ENCODE results near the gene GPATCH8.
A peak's percentile ranks its signal among the peaks of the same experiment; 100 is the strongest.

The GPATCH8 gene

DNA sequence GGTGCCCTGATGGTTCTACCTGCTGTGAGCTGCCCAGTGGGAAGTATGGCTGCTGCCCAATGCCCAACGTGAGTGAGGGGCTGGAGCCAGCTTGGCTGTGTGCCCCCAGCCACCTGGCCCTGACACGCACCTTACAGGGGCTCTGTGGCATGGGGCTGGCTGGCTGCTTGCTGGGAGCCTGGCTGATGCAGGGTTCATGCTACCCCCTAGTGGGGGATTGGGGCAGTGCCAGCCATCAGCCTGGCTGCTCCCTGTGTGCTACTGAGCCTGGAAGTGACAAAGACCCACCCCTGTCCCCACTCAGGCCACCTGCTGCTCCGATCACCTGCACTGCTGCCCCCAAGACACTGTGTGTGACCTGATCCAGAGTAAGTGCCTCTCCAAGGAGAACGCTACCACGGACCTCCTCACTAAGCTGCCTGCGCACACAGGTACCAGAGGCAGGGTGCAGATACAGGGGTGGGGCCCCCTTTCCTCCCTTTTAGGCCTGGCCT, 152.4 kb downstream of the GPATCH8 start (continued):
- TF ChIP-seq, protein P1, sequence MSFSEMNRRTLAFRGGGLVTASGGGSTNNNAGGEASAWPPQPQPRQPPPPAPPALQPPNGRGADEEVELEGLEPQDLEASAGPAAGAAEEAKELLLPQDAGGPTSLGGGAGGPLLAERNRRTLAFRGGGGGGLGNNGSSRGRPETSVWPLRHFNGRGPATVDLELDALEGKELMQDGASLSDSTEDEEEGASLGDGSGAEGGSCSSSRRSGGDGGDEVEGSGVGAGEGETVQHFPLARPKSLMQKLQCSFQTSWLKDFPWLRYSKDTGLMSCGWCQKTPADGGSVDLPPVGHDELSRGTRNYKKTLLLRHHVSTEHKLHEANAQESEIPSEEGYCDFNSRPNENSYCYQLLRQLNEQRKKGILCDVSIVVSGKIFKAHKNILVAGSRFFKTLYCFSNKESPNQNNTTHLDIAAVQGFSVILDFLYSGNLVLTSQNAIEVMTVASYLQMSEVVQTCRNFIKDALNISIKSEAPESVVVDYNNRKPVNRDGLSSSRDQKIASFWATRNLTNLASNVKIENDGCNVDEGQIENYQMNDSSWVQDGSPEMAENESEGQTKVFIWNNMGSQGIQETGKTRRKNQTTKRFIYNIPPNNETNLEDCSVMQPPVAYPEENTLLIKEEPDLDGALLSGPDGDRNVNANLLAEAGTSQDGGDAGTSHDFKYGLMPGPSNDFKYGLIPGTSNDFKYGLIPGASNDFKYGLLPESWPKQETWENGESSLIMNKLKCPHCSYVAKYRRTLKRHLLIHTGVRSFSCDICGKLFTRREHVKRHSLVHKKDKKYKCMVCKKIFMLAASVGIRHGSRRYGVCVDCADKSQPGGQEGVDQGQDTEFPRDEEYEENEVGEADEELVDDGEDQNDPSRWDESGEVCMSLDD (tag by site-specific recombination; IDR thresholded peaks at IDR 0.05) = no peak
- TF ChIP-seq, protein P2, sequence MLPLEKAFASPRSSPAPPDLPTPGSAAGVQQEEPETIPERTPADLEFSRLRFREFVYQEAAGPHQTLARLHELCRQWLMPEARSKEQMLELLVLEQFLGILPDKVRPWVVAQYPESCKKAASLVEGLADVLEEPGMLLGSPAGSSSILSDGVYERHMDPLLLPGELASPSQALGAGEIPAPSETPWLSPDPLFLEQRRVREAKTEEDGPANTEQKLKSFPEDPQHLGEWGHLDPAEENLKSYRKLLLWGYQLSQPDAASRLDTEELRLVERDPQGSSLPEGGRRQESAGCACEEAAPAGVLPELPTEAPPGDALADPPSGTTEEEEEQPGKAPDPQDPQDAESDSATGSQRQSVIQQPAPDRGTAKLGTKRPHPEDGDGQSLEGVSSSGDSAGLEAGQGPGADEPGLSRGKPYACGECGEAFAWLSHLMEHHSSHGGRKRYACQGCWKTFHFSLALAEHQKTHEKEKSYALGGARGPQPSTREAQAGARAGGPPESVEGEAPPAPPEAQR (tag by site-specific recombination; IDR thresholded peaks at IDR 0.05) = no peak
- TF ChIP-seq ZIC2 (tag by site-specific recombination; IDR thresholded peaks at IDR 0.05) (peak; percentile 72), ZNF660 (tag by site-specific recombination; IDR thresholded peaks at IDR 0.05) (0 out of 2 replicates have a peak, but pooled peaks have one; percentile 27), SP7 (tag by site-specific recombination; IDR thresholded peaks at IDR 0.05) (0 out of 2 replicates have a peak, but pooled peaks have one; percentile 21), ZNF600 (tag by site-specific recombination; IDR thresholded peaks at IDR 0.05) (peak; percentile 36; the same call in 1 of the 2 replicates), GLIS1 (tag by site-specific recombination; IDR thresholded peaks at IDR 0.05) (peak; percentile 36; the same call in 1 of the 2 replicates), ZNF610 (tag by site-specific recombination; IDR thresholded peaks at IDR 0.05; ENCODE audit: borderline replicate concordance) (no peak), ZNF112 (tag by site-specific recombination; IDR thresholded peaks at IDR 0.05) (no peak), SCRT2 (tag by site-specific recombination; IDR thresholded peaks at IDR 0.05) (peak; percentile 77), ZNF391 (tag by site-specific recombination; IDR thresholded peaks at IDR 0.05; ENCODE audit: borderline replicate concordance, low read depth) (0 out of 2 replicates have a peak, but pooled peaks have one; percentile 34), ZNF837 (tag by site-specific recombination; IDR thresholded peaks at IDR 0.05) (no peak), ZNF707 (tag by site-specific recombination; IDR thresholded peaks at IDR 0.05) (no peak), FEZF1 (tag by site-specific recombination; IDR thresholded peaks at IDR 0.05) (no peak), ZNF777 (tag by site-specific recombination; IDR thresholded peaks at IDR 0.05; ENCODE audit: borderline replicate concordance) (no peak), ZNF654 (tag by site-specific recombination; IDR thresholded peaks at IDR 0.05; ENCODE audit: low read depth) (peak; percentile 65), ZNF169 (tag by site-specific recombination; IDR thresholded peaks at IDR 0.05) (no peak), ZNF354C (tag by site-specific recombination; IDR thresholded peaks at IDR 0.05; ENCODE audit: borderline replicate concordance, low read depth) (no peak), ZNF701 (tag by site-specific recombination; IDR thresholded peaks at IDR 0.05) (no peak)
- TF ChIP-seq, protein P3, sequence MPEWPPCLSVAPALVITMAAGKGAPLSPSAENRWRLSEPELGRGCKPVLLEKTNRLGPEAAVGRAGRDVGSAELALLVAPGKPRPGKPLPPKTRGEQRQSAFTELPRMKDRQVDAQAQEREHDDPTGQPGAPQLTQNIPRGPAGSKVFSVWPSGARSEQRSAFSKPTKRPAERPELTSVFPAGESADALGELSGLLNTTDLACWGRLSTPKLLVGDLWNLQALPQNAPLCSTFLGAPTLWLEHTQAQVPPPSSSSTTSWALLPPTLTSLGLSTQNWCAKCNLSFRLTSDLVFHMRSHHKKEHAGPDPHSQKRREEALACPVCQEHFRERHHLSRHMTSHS (tag by site-specific recombination; IDR thresholded peaks at IDR 0.05) = no peak
- TF ChIP-seq, protein P4, sequence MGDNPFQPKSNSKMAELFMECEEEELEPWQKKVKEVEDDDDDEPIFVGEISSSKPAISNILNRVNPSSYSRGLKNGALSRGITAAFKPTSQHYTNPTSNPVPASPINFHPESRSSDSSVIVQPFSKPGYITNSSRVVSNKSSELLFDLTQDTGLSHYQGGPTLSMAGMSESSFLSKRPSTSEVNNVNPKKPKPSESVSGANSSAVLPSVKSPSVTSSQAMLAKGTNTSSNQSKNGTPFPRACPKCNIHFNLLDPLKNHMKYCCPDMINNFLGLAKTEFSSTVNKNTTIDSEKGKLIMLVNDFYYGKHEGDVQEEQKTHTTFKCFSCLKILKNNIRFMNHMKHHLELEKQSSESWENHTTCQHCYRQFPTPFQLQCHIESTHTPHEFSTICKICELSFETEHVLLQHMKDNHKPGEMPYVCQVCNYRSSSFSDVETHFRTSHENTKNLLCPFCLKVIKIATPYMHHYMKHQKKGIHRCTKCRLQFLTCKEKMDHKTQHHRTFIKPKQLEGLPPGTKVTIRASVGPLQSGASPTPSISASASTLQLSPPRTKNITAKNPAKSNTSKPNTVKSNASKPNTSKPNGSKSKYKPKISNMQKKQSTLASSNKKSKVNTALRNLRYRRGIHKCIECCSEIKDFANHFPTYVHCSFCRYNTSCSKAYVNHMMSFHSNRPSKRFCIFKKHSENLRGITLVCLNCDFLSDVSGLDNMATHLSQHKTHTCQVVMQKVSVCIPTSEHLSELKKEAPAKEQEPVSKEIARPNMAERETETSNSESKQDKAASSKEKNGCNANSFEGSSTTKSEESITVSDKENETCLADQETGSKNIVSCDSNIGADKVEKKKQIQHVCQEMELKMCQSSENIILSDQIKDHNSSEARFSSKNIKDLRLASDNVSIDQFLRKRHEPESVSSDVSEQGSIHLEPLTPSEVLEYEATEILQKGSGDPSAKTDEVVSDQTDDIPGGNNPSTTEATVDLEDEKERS (tag by site-specific recombination; IDR thresholded peaks at IDR 0.05) = no peak
- TF ChIP-seq, protein P5, sequence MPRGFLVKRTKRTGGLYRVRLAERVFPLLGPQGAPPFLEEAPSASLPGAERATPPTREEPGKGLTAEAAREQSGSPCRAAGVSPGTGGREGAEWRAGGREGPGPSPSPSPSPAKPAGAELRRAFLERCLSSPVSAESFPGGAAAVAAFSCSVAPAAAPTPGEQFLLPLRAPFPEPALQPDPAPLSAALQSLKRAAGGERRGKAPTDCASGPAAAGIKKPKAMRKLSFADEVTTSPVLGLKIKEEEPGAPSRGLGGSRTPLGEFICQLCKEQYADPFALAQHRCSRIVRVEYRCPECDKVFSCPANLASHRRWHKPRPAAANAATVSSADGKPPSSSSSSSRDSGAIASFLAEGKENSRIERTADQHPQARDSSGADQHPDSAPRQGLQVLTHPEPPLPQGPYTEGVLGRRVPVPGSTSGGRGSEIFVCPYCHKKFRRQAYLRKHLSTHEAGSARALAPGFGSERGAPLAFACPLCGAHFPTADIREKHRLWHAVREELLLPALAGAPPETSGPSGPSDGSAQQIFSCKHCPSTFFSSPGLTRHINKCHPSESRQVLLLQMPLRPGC (tag by site-specific recombination; IDR thresholded peaks at IDR 0.05) = no peak
- TF ChIP-seq, protein P6, sequence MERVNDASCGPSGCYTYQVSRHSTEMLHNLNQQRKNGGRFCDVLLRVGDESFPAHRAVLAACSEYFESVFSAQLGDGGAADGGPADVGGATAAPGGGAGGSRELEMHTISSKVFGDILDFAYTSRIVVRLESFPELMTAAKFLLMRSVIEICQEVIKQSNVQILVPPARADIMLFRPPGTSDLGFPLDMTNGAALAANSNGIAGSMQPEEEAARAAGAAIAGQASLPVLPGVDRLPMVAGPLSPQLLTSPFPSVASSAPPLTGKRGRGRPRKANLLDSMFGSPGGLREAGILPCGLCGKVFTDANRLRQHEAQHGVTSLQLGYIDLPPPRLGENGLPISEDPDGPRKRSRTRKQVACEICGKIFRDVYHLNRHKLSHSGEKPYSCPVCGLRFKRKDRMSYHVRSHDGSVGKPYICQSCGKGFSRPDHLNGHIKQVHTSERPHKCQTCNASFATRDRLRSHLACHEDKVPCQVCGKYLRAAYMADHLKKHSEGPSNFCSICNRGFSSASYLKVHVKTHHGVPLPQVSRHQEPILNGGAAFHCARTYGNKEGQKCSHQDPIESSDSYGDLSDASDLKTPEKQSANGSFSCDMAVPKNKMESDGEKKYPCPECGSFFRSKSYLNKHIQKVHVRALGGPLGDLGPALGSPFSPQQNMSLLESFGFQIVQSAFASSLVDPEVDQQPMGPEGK (tag by site-specific recombination; IDR thresholded peaks at IDR 0.05) = peak; percentile 36; the same call in 1 of the 2 replicates
- TF ChIP-seq, protein P7, sequence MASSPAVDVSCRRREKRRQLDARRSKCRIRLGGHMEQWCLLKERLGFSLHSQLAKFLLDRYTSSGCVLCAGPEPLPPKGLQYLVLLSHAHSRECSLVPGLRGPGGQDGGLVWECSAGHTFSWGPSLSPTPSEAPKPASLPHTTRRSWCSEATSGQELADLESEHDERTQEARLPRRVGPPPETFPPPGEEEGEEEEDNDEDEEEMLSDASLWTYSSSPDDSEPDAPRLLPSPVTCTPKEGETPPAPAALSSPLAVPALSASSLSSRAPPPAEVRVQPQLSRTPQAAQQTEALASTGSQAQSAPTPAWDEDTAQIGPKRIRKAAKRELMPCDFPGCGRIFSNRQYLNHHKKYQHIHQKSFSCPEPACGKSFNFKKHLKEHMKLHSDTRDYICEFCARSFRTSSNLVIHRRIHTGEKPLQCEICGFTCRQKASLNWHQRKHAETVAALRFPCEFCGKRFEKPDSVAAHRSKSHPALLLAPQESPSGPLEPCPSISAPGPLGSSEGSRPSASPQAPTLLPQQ (tag by site-specific recombination; IDR thresholded peaks at IDR 0.05) = 0 out of 2 replicates have a peak, but pooled peaks have one; percentile 42
